Liver (tissue), 9 donors: ENCODE measurements around the gene ROPN1L. TPM values are rescaled to one million over a fixed set of nuclear protein-coding genes. Genes with fewer than 3 reads are reported as not detected.

Experiments used
- DNase-seq: peaks from one replicate; pipeline ENCODE4 v3.0.0-alpha.2; 2017; ENCODE audit warnings: low spot score
- H3K27ac ChIP-seq, 2 donors: one replicate each; pipeline ENCODE4 v1.7.0; 2013; ENCODE audit warnings: inconsistent platforms in 2 of 2, low read length in 2 of 2, control low read depth in 1 of 2, low read depth in 1 of 2, mild to moderate bottlenecking in 1 of 2
- H3K27me3 ChIP-seq, 4 donors: one replicate each; pipeline versions ENCODE4 v1.6.1 to v1.7.0; 2013; ENCODE audit warnings: low read length in 3 of 4, inconsistent platforms in 1 of 4, mild to moderate bottlenecking in 1 of 4, moderate library complexity in 1 of 4; ENCODE audit not compliant: control insufficient read depth in 4 of 4, insufficient read depth in 4 of 4
- H3K36me3 ChIP-seq, 4 donors: one replicate each; pipeline versions ENCODE4 v1.6.1 to v1.7.0; 2013; ENCODE audit warnings: low read length in 3 of 4, mild to moderate bottlenecking in 3 of 4, low read depth in 1 of 4, moderate library complexity in 1 of 4; ENCODE audit not compliant: control insufficient read depth in 4 of 4, insufficient read depth in 3 of 4
- H3K4me1 ChIP-seq, 4 donors: one replicate each; pipeline versions ENCODE4 v1.6.1 to v1.7.0; 2013; ENCODE audit warnings: low read length in 3 of 4, mild to moderate bottlenecking in 3 of 4, moderate library complexity in 1 of 4; ENCODE audit not compliant: control insufficient read depth in 4 of 4, insufficient read depth in 4 of 4
- H3K4me3 ChIP-seq, 3 donors: one replicate each; pipeline versions ENCODE4 v1.6.1 to v1.7.0; 2013; ENCODE audit warnings: low read length in 3 of 3, control low read depth in 1 of 3, low read depth in 1 of 3, mild to moderate bottlenecking in 1 of 3
- H3K9ac ChIP-seq, 2 donors: one replicate each; pipeline ENCODE4 v1.7.0; 2013; ENCODE audit warnings: low read length in 2 of 2, mild to moderate bottlenecking in 2 of 2, moderate library complexity in 2 of 2, control low read depth in 1 of 2, low read depth in 1 of 2
- H3K9me3 ChIP-seq, 4 donors: one replicate each; pipeline versions ENCODE4 v1.6.1 to v1.7.0; 2013; ENCODE audit warnings: low read length in 3 of 4; ENCODE audit not compliant: control insufficient read depth in 4 of 4
- EGR1 ChIP-seq, 2 donors: IDR thresholded peaks; 2 replicates each; pipeline ENCODE4 v1.6.1; 2016 to 2018; ENCODE audit warnings: antibody characterized with exemption in 2 of 2, low read depth in 2 of 2
- FOXA1 ChIP-seq: IDR thresholded peaks from 2 replicates; pipeline ENCODE4 v1.6.1; 2016; ENCODE audit warnings: antibody characterized with exemption
- FOXA2 ChIP-seq: IDR thresholded peaks from 2 replicates; pipeline ENCODE4 v1.6.1; 2016; ENCODE audit warnings: antibody characterized with exemption
- GABPA ChIP-seq, 2 donors: IDR thresholded peaks in 1 of 2; conservative IDR thresholded peaks in 1 of 2; 2 replicates each; pipeline ENCODE4 v1.6.1; 2016; ENCODE audit warnings: antibody characterized with exemption in 2 of 2, mild to moderate bottlenecking in 1 of 2, moderate library complexity in 1 of 2
- HNF4A ChIP-seq, 2 donors: conservative IDR thresholded peaks; 2 replicates each; pipeline ENCODE4 v1.6.1; 2016; ENCODE audit warnings: antibody characterized with exemption in 2 of 2, mild to moderate bottlenecking in 2 of 2
- HNF4G ChIP-seq: IDR thresholded peaks from 2 replicates; pipeline ENCODE4 v1.6.1; 2016; ENCODE audit warnings: antibody characterized with exemption
- JUND ChIP-seq, 2 donors: IDR thresholded peaks; 2 replicates each; pipeline ENCODE4 v1.6.1; 2016; ENCODE audit warnings: antibody characterized with exemption in 2 of 2
- NR2F2 ChIP-seq: IDR thresholded peaks from 2 replicates; pipeline ENCODE4 v1.6.1; 2016; ENCODE audit warnings: antibody characterized with exemption
- RAD21 ChIP-seq, 2 donors: IDR thresholded peaks; 2 replicates each; pipeline ENCODE4 v1.6.1; 2016; ENCODE audit warnings: antibody characterized with exemption in 2 of 2, mild to moderate bottlenecking in 2 of 2
- RXRA ChIP-seq, 2 donors: IDR thresholded peaks; 2 replicates each; pipeline ENCODE4 v1.6.1; 2017 to 2018; ENCODE audit warnings: antibody characterized with exemption in 2 of 2, mild to moderate bottlenecking in 1 of 2
- SP1 ChIP-seq: IDR thresholded peaks from 2 replicates; pipeline ENCODE4 v1.6.1; 2018; ENCODE audit warnings: antibody characterized with exemption, mild to moderate bottlenecking
- TAF1 ChIP-seq: conservative IDR thresholded peaks from 2 replicates; pipeline ENCODE4 v1.6.1; 2016; ENCODE audit warnings: antibody characterized with exemption, mild to moderate bottlenecking
- YY1 ChIP-seq: IDR thresholded peaks from 2 replicates; pipeline ENCODE4 v1.6.1; 2016; ENCODE audit warnings: antibody characterized with exemption, mild to moderate bottlenecking
- ZBTB33 ChIP-seq: IDR thresholded peaks from 2 replicates; pipeline ENCODE4 v1.6.1; 2016; ENCODE audit warnings: antibody characterized with exemption
- WGBS: extraction: QIAGEN DNeasy Blood & Tissue Kit; methylation state at CpG from one replicate; pipeline ENCODE4 v1.1.7; 2013; 5-methylcytosine and 5-hydroxymethylcytosine counted together
- polyA plus RNA-seq, 2 donors: library from polyadenylated mRNA; stranded (reverse) in 1 of 2; unstranded in 1 of 2; fragments of 200-250 nt in 1 of 2; fragments of >200 nt in 1 of 2; fragmentation: Nextera tagmentation in 1 of 2; extraction: Ambion mirVana in 1 of 2; gene quantifications; one replicate each; pipeline versions ENCODE4 v1.2.1 to v1.2.3, GENCODE V29; 2013 to 2015
- total RNA-seq, 2 donors: library from RNA; depleted of rRNA; stranded (reverse); fragments of >200 nt; gene quantifications; one replicate each; pipeline ENCODE4 v1.2.3, GENCODE V29; 2014
- TF ChIP-seq, protein P1 (sequence below): IDR thresholded peaks from 2 replicates; pipeline ENCODE4 v1.6.1; 2016; ENCODE audit warnings: antibody characterized with exemption
- TF ChIP-seq, protein P2 (sequence below): fragments of 150-350 bp; IDR thresholded peaks from 2 replicates; pipeline ENCODE4 v1.5.1; 2017; ENCODE audit warnings: improper control_type of control experiment, low read depth, low read length; ENCODE audit not compliant: missing input control
- donor health status: healthy.
- donor health status: healthy.
- donor health status: healthy.
- donor health status: healthy.
- donor health status: healthy.

Gene ROPN1L
- total and polyA plus RNA-seq, 4 donors = 0.25 to 1.3 (median 0.87) TPM

- H3K9me3 ChIP-seq = no peaks in the 10 kb centered on the region
- H3K36me3 ChIP-seq = peaks cover 8 to 50% (median 39%) of the 10 kb centered on the region in 4 donors
- WGBS = 92% methylated on average over 8 of the region's 8 CpGs
- no peak overlapping the region for H3K27ac ChIP-seq
- H3K4me3 ChIP-seq = no peak overlapping the region
- no peaks in the 10 kb centered on the region for H3K27me3 ChIP-seq
- no peaks in the 10 kb centered on the region for H3K4me1 ChIP-seq
- DNase-seq = no peak
- H3K9ac ChIP-seq = no peak overlapping the region
- TF ChIP-seq FOXA2 = no peak
- no peak for TF ChIP-seq JUND (IDR thresholded peaks at IDR 0.05)
- no peak for TF ChIP-seq NR2F2
- no peak for TF ChIP-seq RXRA (IDR thresholded peaks at IDR 0.05)
- no peak for TF ChIP-seq HNF4G
Observed at GRCh38 chr5:10432059-10433008, 9.3 kb upstream of the ROPN1L start.

- no peaks in the 10 kb centered on the region for H3K4me1 ChIP-seq
- H3K36me3 ChIP-seq = peaks cover 8 to 41% (median 33%) of the 10 kb centered on the region in 4 donors
- WGBS = 80% methylated on average over 5 of the region's 5 CpGs
- H3K27me3 ChIP-seq = no peaks in the 10 kb centered on the region
- no peaks in the 10 kb centered on the region for H3K9me3 ChIP-seq
- H3K27ac ChIP-seq = no peak overlapping the region
- DNase-seq = no peak
- no peak overlapping the region for H3K4me3 ChIP-seq
- TF ChIP-seq, protein P1, sequence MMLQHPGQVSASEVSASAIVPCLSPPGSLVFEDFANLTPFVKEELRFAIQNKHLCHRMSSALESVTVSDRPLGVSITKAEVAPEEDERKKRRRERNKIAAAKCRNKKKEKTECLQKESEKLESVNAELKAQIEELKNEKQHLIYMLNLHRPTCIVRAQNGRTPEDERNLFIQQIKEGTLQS = no peak
- no peak for TF ChIP-seq RAD21 (IDR thresholded peaks at IDR 0.05)
- TF ChIP-seq, protein P2, sequence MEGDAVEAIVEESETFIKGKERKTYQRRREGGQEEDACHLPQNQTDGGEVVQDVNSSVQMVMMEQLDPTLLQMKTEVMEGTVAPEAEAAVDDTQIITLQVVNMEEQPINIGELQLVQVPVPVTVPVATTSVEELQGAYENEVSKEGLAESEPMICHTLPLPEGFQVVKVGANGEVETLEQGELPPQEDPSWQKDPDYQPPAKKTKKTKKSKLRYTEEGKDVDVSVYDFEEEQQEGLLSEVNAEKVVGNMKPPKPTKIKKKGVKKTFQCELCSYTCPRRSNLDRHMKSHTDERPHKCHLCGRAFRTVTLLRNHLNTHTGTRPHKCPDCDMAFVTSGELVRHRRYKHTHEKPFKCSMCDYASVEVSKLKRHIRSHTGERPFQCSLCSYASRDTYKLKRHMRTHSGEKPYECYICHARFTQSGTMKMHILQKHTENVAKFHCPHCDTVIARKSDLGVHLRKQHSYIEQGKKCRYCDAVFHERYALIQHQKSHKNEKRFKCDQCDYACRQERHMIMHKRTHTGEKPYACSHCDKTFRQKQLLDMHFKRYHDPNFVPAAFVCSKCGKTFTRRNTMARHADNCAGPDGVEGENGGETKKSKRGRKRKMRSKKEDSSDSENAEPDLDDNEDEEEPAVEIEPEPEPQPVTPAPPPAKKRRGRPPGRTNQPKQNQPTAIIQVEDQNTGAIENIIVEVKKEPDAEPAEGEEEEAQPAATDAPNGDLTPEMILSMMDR = no peak
- no peak for TF ChIP-seq RXRA (IDR thresholded peaks at IDR 0.05)
- TF ChIP-seq SP1 = no peak
- no peak for TF ChIP-seq FOXA2
- TF ChIP-seq EGR1 (IDR thresholded peaks at IDR 0.05; ENCODE audit: low read depth in 2 of 2) = no peak
- TF ChIP-seq TAF1 = no peak
- TF ChIP-seq HNF4A (conservative IDR thresholded peaks at IDR 0.05) = no peak
- TF ChIP-seq FOXA1 = no peak
- no peak for TF ChIP-seq GABPA (IDR thresholded peaks at IDR 0.05 in 1 of 2, conservative IDR thresholded peaks at IDR 0.05 in 1 of 2)
- TF ChIP-seq ZBTB33 = no peak
- TF ChIP-seq NR2F2 = no peak
- no peak for TF ChIP-seq HNF4G
- no peak for TF ChIP-seq JUND (IDR thresholded peaks at IDR 0.05)
- TF ChIP-seq YY1 = no peak
- H3K9ac ChIP-seq = no peak overlapping the region
Observed at GRCh38 chr5:10434392-10434791, 7.3 kb upstream of the ROPN1L start.
